A549 (cell line): ENCODE data around the gene PDCD1. TPM values are rescaled to one million over a fixed set of nuclear protein-coding genes. Genes with fewer than 3 reads are reported as not detected.

Experiments
- ATAC-seq, 2 experiments: fragments of 200-7000 bp in 1 of 2; fragments of >200 bp in 1 of 2; cut with Nextera tagmentation in 1 of 2; cut with Tn5 transposase in 1 of 2; 3 replicates each; pipeline versions ENCODE4 v1.8.0 to v1.9.1; 2018 to 2020; ENCODE audit warnings: mild to moderate bottlenecking in 1 of 2, moderate library complexity in 1 of 2
- CTCF ChIA-PET: fragments of 300-600 bp; sonication (Branson Sonifier 250); formaldehyde crosslinking; extraction: SDS; loops from one replicate; lab custom pipeline; 2021; ENCODE audit warnings: antibody characterized with exemption, inconsistent platforms; lab: Yijun Ruan, JAX
- POLR2A ChIA-PET: fragments of 350-600 bp; formaldehyde crosslinking; extraction: SDS; loops from one replicate; lab custom pipeline; 2021; ENCODE audit warnings: antibody characterized with exemption, inconsistent platforms; lab: Yijun Ruan, JAX
- DNase-seq, 2 experiments: peaks; one replicate each; pipeline versions ENCODE4 v3.0.0 to v3.0.0-alpha.2; 2011 to 2016; ENCODE audit warnings: low read depth in 1 of 2, low spot score in 1 of 2
- FAIRE-seq: peaks from 2 replicates; lab custom pipeline; 2011; peaks lifted over from hg19 to GRCh38; lab: Jason Lieb, UNC
- H3K27ac ChIP-seq, 2 experiments: fragments of >200 bp; sonication (Bioruptor Twin); formaldehyde crosslinking; 3 replicates each; pipeline ENCODE4 v1.5.1; 2016 to 2017
- H3K4me1 ChIP-seq: fragments of >200 bp; sonication (Bioruptor Twin); formaldehyde crosslinking; 3 replicates; pipeline ENCODE4 v1.6.1; 2016
- H3K4me2 ChIP-seq: fragments of >200 bp; sonication (Bioruptor Twin); formaldehyde crosslinking; 3 replicates; pipeline ENCODE4 v1.6.1; 2016
- H3K4me3 ChIP-seq: fragments of >200 bp; sonication (Bioruptor Twin); formaldehyde crosslinking; 3 replicates; pipeline ENCODE4 v1.5.1; 2016
- H3K9me3 ChIP-seq: fragments of >200 bp; sonication (Bioruptor Twin); formaldehyde crosslinking; 3 replicates; pipeline ENCODE4 v1.6.1; 2016
- CBX2 ChIP-seq: fragments of 200-600 bp; sonication (generic); IDR thresholded peaks from 2 replicates; pipeline ENCODE4 v1.6.1; 2016; ENCODE audit warnings: low read depth, mild to moderate bottlenecking, borderline replicate concordance
- EHMT2 ChIP-seq: fragments of 200-600 bp; sonication (generic); IDR thresholded peaks from 2 replicates; pipeline ENCODE4 v1.6.1; 2016; ENCODE audit warnings: antibody characterized with exemption, low read depth, mild to moderate bottlenecking, moderate library complexity
- EP300 ChIP-seq, 2 experiments: fragments of >200 bp; sonication (Bioruptor Twin); formaldehyde crosslinking; IDR thresholded peaks; 2 replicates in 1 of 2; 3 replicates in 1 of 2; pipeline ENCODE4 v1.6.1; 2016 to 2017
- ESRRA ChIP-seq: fragments of 150-350 bp; IDR thresholded peaks from 2 replicates; pipeline ENCODE4 v1.6.1; 2014; ENCODE audit warnings: mild to moderate bottlenecking, low read length, borderline replicate concordance
- GATA3 ChIP-seq: IDR thresholded peaks from 2 replicates; pipeline ENCODE4 v1.6.1; 2012; ENCODE audit warnings: borderline replicate concordance
- JUN ChIP-seq, 2 experiments: fragments of >200 bp; sonication (Bioruptor Twin); formaldehyde crosslinking; IDR thresholded peaks; 2 replicates in 1 of 2; 3 replicates in 1 of 2; pipeline ENCODE4 v1.6.1; 2016 to 2017
- JUNB ChIP-seq: fragments of >200 bp; sonication (Bioruptor Twin); formaldehyde crosslinking; IDR thresholded peaks from 2 replicates; pipeline ENCODE4 v1.6.1; 2016
- KDM5A ChIP-seq: fragments of 200-600 bp; sonication (generic); IDR thresholded peaks from 2 replicates; pipeline ENCODE4 v1.6.1; 2016; ENCODE audit warnings: antibody characterized with exemption, mild to moderate bottlenecking
- MAZ ChIP-seq: fragments of 150-350 bp; IDR thresholded peaks from 2 replicates; pipeline ENCODE4 v1.6.1; 2014; ENCODE audit warnings: antibody characterized with exemption, low read depth, low read length, borderline replicate concordance
- NR3C1 ChIP-seq: fragments of >200 bp; sonication (Bioruptor Twin); formaldehyde crosslinking; IDR thresholded peaks from 3 replicates; pipeline ENCODE4 v1.6.1; 2017
- RARB ChIP-seq: fragments of 250-450 bp; sonication (Bioruptor Pico); IDR thresholded peaks from 2 replicates; pipeline ENCODE4 v1.8.0; 2021; ENCODE audit warnings: mild to moderate bottlenecking, moderate library complexity
- SREBF2 ChIP-seq: fragments of 450-650 bp; IDR thresholded peaks from 2 replicates; pipeline ENCODE4 v1.6.1; 2014; ENCODE audit warnings: mild to moderate bottlenecking, moderate library complexity
- TP53 ChIP-seq: fragments of 250-450 bp; sonication (Bioruptor Pico); IDR thresholded peaks from 2 replicates; pipeline ENCODE4 v1.5.0; 2021; ENCODE audit warnings: mild to moderate bottlenecking, moderate library complexity
- ZFP36 ChIP-seq: fragments of 450-650 bp; IDR thresholded peaks from 2 replicates; pipeline ENCODE4 v1.6.1; 2014; ENCODE audit warnings: borderline replicate concordance; ENCODE audit not compliant: partially characterized antibody
- ZNF302 ChIP-seq: fragments of 250-450 bp; sonication (Bioruptor Pico); IDR thresholded peaks from 2 replicates; pipeline ENCODE4 v1.9.0; 2021; ENCODE audit warnings: inconsistent platforms, mild to moderate bottlenecking, moderate library complexity
- ZSCAN20 ChIP-seq: fragments of 250-450 bp; sonication (Bioruptor Pico); IDR thresholded peaks from 2 replicates; pipeline ENCODE4 v1.8.0; 2022; ENCODE audit warnings: mild to moderate bottlenecking, moderate library complexity
- WGBS: methylation state at CpG from one replicate; pipeline ENCODE4 v1.1.6; 2017; ENCODE audit errors: missing lambda C conversion rate; 5-methylcytosine and 5-hydroxymethylcytosine counted together
- polyA plus RNA-seq, 4 experiments: library from polyadenylated mRNA; depleted of rRNA in 3 of 4; stranded (reverse); fragments of >200 nt; fragmentation: RNase III in 1 of 4; extraction: RNeasy Plus Mini Kit Qiagen cat#74134 plus additional on column Dnase treatment in 1 of 4; gene quantifications; 2 replicates in 3 of 4; 3 replicates in 1 of 4; pipeline ENCODE4 v1.2.3, GENCODE V29; 2011 to 2017
- TF ChIP-seq, protein P1 (sequence below): fragments of >200 bp; sonication (Bioruptor Twin); formaldehyde crosslinking; IDR thresholded peaks from 2 replicates; pipeline ENCODE4 v1.6.1; 2016
- TF ChIP-seq, protein P2 (sequence below): fragments of 150-350 bp; IDR thresholded peaks from 2 replicates; pipeline ENCODE4 v1.6.1; 2014; ENCODE audit warnings: low read depth, mild to moderate bottlenecking, low read length
- TF ChIP-seq, protein P3 (sequence below): fragments of 250-450 bp; sonication (Bioruptor Pico); IDR thresholded peaks from 2 replicates; pipeline ENCODE4 v1.5.0; 2021; ENCODE audit warnings: mild to moderate bottlenecking, moderate library complexity, borderline replicate concordance
- TF ChIP-seq, protein P4 (sequence below): fragments of 200-600 bp; sonication (generic); IDR thresholded peaks from 2 replicates; pipeline ENCODE4 v1.6.1; 2016; ENCODE audit warnings: antibody characterized with exemption, mild to moderate bottlenecking, moderate library complexity

The PDCD1 gene
- polyA plus RNA-seq, 2 of the 4 experiments (the other 2 are of a cell fraction) = not detected

DNA sequence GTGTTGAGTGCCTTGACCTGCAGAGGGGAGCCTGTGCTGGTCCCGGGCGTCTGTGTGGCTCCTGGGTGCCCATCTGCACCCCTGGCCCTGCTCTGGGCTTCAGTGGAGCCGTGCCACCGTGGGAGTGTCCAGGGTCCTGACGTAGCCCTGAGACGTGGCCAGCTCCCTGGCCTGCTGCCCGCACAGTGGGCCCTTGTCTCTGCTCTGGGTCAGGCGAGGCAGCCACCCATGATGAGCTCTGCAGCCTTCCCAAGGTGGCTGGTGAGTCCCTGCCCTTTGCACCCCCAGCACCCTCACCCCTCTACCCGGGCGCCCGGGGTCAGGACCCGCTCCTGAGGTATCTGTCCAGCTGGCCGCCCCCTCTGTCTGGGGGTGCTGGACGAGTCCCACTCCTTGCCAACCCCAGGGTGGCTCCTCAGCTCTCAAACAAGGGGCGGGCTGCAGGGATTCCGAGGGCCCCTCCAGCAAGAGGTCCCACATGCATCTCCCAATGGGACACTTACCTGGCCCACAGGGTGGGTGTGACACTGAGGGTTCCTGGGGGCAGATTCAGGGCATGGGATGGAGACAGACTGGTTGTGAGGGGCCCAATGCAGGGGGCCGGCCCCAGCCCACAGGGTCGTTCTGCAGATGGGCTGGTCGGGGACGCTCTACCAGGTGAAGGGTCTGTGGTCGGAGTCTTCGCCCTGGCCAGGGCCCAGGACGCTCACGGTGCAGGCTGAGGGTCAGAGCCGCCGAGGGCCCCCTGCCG, 47.3 kb downstream of the PDCD1 start:
- no peak for TF ChIP-seq CBX2
- TF ChIP-seq, protein P1, sequence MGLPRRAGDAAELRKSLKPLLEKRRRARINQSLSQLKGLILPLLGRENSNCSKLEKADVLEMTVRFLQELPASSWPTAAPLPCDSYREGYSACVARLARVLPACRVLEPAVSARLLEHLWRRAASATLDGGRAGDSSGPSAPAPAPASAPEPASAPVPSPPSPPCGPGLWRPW = no peak
- TF ChIP-seq ESRRA = no peak
- no peak for TF ChIP-seq JUN (IDR thresholded peaks at IDR 0.05)
- TF ChIP-seq ZFP36 = no peak
- TF ChIP-seq, protein P2, sequence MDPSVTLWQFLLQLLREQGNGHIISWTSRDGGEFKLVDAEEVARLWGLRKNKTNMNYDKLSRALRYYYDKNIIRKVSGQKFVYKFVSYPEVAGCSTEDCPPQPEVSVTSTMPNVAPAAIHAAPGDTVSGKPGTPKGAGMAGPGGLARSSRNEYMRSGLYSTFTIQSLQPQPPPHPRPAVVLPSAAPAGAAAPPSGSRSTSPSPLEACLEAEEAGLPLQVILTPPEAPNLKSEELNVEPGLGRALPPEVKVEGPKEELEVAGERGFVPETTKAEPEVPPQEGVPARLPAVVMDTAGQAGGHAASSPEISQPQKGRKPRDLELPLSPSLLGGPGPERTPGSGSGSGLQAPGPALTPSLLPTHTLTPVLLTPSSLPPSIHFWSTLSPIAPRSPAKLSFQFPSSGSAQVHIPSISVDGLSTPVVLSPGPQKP = no peak
- TF ChIP-seq EP300 (IDR thresholded peaks at IDR 0.05) = no peak
- no peak for TF ChIP-seq GATA3
- TF ChIP-seq EHMT2 = no peak
- TF ChIP-seq NR3C1 = no peak
- no peak for TF ChIP-seq JUNB
- TF ChIP-seq MAZ = no peak
- TF ChIP-seq ZNF302 (CRISPR knock-in tag) = no peak
- TF ChIP-seq RARB (CRISPR knock-in tag) = no peak
- no peak for TF ChIP-seq SREBF2
- TF ChIP-seq KDM5A = no peak
- TF ChIP-seq, protein P3, sequence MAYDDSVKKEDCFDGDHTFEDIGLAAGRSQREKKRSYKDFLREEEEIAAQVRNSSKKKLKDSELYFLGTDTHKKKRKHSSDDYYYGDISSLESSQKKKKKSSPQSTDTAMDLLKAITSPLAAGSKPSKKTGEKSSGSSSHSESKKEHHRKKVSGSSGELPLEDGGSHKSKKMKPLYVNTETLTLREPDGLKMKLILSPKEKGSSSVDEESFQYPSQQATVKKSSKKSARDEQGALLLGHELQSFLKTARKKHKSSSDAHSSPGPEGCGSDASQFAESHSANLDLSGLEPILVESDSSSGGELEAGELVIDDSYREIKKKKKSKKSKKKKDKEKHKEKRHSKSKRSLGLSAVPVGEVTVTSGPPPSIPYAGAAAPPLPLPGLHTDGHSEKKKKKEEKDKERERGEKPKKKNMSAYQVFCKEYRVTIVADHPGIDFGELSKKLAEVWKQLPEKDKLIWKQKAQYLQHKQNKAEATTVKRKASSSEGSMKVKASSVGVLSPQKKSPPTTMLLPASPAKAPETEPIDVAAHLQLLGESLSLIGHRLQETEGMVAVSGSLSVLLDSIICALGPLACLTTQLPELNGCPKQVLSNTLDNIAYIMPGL (CRISPR knock-in tag) = no peak
- no peak for TF ChIP-seq ZSCAN20 (CRISPR knock-in tag)
- TF ChIP-seq TP53 (CRISPR knock-in tag) = no peak
- TF ChIP-seq, protein P4, sequence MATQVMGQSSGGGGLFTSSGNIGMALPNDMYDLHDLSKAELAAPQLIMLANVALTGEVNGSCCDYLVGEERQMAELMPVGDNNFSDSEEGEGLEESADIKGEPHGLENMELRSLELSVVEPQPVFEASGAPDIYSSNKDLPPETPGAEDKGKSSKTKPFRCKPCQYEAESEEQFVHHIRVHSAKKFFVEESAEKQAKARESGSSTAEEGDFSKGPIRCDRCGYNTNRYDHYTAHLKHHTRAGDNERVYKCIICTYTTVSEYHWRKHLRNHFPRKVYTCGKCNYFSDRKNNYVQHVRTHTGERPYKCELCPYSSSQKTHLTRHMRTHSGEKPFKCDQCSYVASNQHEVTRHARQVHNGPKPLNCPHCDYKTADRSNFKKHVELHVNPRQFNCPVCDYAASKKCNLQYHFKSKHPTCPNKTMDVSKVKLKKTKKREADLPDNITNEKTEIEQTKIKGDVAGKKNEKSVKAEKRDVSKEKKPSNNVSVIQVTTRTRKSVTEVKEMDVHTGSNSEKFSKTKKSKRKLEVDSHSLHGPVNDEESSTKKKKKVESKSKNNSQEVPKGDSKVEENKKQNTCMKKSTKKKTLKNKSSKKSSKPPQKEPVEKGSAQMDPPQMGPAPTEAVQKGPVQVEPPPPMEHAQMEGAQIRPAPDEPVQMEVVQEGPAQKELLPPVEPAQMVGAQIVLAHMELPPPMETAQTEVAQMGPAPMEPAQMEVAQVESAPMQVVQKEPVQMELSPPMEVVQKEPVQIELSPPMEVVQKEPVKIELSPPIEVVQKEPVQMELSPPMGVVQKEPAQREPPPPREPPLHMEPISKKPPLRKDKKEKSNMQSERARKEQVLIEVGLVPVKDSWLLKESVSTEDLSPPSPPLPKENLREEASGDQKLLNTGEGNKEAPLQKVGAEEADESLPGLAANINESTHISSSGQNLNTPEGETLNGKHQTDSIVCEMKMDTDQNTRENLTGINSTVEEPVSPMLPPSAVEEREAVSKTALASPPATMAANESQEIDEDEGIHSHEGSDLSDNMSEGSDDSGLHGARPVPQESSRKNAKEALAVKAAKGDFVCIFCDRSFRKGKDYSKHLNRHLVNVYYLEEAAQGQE = no peak
- FAIRE-seq = no peak
- no peak for DNase-seq
- Histone ChIP-seq H3K4me3 (no peak overlapping the region), H3K27ac (no peak overlapping the region), H3K9me3 (no peaks in the 10 kb centered on the region), H3K4me1 (no peaks in the 10 kb centered on the region), H3K4me2 (no peak overlapping the region)
- ChIA-PET POLR2A (no interaction called here), CTCF (interaction anchor here (1.0 kb wide), 1 partner anchor 15 kb away, joined by 3 read pairs; no protein-coding TSS in a partner anchor)
- ATAC-seq = peak in 1 of 2 experiments; percentile 5; a peak in 2 of 6 replicates
- WGBS = 100% methylated on average over 2 of the region's 27 CpGs
